HepG2 (cell line): ENCODE measurements around the gene TBATA. TPM values are rescaled to one million over a fixed set of nuclear protein-coding genes. Genes with fewer than 3 reads are reported as not detected.

Experiments used
- ARID2 ChIP-seq: sonication (generic); formaldehyde crosslinking; IDR thresholded peaks from 2 replicates; pipeline ENCODE4 v1.8.1; 2022; ENCODE audit warnings: mild to moderate bottlenecking, missing genetic modification reagents, borderline replicate concordance
- CHD2 ChIP-seq: IDR thresholded peaks from 2 replicates; pipeline ENCODE4 v1.6.1; 2011; ENCODE audit warnings: low read depth, low read length, improper control_type of control experiment
- HCFC1 ChIP-seq: fragments of 150-350 bp; IDR thresholded peaks from 2 replicates; pipeline ENCODE4 v1.6.1; 2014; ENCODE audit warnings: low read depth, low read length
- KDM6A ChIP-seq: IDR thresholded peaks from 2 replicates; pipeline ENCODE4 v1.6.1; 2016; ENCODE audit warnings: low read depth
- SAP130 ChIP-seq: IDR thresholded peaks from 2 replicates; pipeline ENCODE4 v1.6.1; 2016; ENCODE audit warnings: low read depth
- SKI ChIP-seq: fragments of 450-650 bp; IDR thresholded peaks from one replicate; pipeline ENCODE4 v1.6.1; 2018; ENCODE audit warnings: mild to moderate bottlenecking; ENCODE audit not compliant: partially characterized antibody
- SNAI1 ChIP-seq: sonication (generic); formaldehyde crosslinking; IDR thresholded peaks from 2 replicates; pipeline ENCODE4 v1.5.0; 2020; ENCODE audit warnings: mild to moderate bottlenecking, missing genetic modification reagents, borderline replicate concordance
- XRCC5 ChIP-seq: fragments of 200-400 bp; formaldehyde crosslinking; optimal IDR thresholded peaks from 2 replicates; pipeline ENCODE3; 2017; ENCODE audit warnings: mild to moderate bottlenecking, low read length
- YEATS2 ChIP-seq: sonication (generic); formaldehyde crosslinking; IDR thresholded peaks from 2 replicates; pipeline ENCODE4 v1.4.0; 2020; ENCODE audit warnings: missing genetic modification reagents, borderline replicate concordance
- ZBTB39 ChIP-seq: sonication (generic); formaldehyde crosslinking; IDR thresholded peaks from 2 replicates; pipeline ENCODE4 v1.5.0; 2020; ENCODE audit warnings: missing genetic modification reagents
- ZFP91 ChIP-seq: sonication (generic); formaldehyde crosslinking; IDR thresholded peaks from 2 replicates; pipeline ENCODE4 v1.9.0; 2022; ENCODE audit warnings: missing genetic modification reagents, mild to moderate bottlenecking, borderline replicate concordance
- ZNF530 ChIP-seq: sonication (generic); formaldehyde crosslinking; IDR thresholded peaks from 2 replicates; pipeline ENCODE4 v1.5.0; 2020; ENCODE audit warnings: low read depth, mild to moderate bottlenecking, missing genetic modification reagents
- ZNF580 ChIP-seq: IDR thresholded peaks from 2 replicates; pipeline ENCODE4 v1.6.1; 2016; ENCODE audit warnings: low read depth, borderline replicate concordance
- ZNF713 ChIP-seq: sonication (generic); formaldehyde crosslinking; IDR thresholded peaks from 2 replicates; pipeline ENCODE4 v1.4.0; 2020; ENCODE audit warnings: mild to moderate bottlenecking, missing genetic modification reagents
- polyA plus RNA-seq, 8 experiments: library from polyadenylated mRNA; depleted of rRNA in 3 of 8; stranded (reverse) in 7 of 8; unstranded in 1 of 8; fragments of >200 nt; fragmentation: Illumina TruSeq in 4 of 8; extraction: Trizol in 4 of 8; gene quantifications; 2 replicates each; pipeline versions ENCODE4 v1.2.1 to v1.2.3, GENCODE V29; 2011 to 2016; ENCODE audit warnings: low read depth in 4 of 8, missing spikeins in 1 of 8, mixed read lengths in 1 of 8; ENCODE audit not compliant: insufficient read depth in 1 of 8
- total RNA-seq, 5 experiments: library from RNA; depleted of rRNA; stranded (reverse); fragments of >200 nt; fragmentation: Illumina TruSeq; extraction: Trizol; gene quantifications; 2 replicates each; pipeline ENCODE4 v1.2.3, GENCODE V29; 2016; ENCODE audit warnings: low read depth in 1 of 5
- TF ChIP-seq, protein P1 (sequence below): sonication (generic); formaldehyde crosslinking; IDR thresholded peaks from 2 replicates; pipeline ENCODE4 v1.4.0; 2020; ENCODE audit warnings: missing genetic modification reagents, borderline replicate concordance
- TF ChIP-seq, protein P2 (sequence below), 2 experiments: sonication (generic) in 1 of 2; formaldehyde crosslinking in 1 of 2; IDR thresholded peaks; 2 replicates each; pipeline versions ENCODE4 v1.4.0 to v1.6.1; 2016 to 2020; ENCODE audit warnings: borderline replicate concordance in 1 of 2, low read depth in 1 of 2, mild to moderate bottlenecking in 1 of 2, missing genetic modification reagents in 1 of 2

Gene TBATA
- total and polyA plus RNA-seq, 2 of the 13 experiments (the other 11 are each of a cell fraction or from before 2014, with no cell fraction given), result not detected

GRCh38 chr10:70815504-70816219, 30.5 kb upstream of the TBATA start, which contains the start of gene SGPL1 (continued):
- TF ChIP-seq, protein P1, sequence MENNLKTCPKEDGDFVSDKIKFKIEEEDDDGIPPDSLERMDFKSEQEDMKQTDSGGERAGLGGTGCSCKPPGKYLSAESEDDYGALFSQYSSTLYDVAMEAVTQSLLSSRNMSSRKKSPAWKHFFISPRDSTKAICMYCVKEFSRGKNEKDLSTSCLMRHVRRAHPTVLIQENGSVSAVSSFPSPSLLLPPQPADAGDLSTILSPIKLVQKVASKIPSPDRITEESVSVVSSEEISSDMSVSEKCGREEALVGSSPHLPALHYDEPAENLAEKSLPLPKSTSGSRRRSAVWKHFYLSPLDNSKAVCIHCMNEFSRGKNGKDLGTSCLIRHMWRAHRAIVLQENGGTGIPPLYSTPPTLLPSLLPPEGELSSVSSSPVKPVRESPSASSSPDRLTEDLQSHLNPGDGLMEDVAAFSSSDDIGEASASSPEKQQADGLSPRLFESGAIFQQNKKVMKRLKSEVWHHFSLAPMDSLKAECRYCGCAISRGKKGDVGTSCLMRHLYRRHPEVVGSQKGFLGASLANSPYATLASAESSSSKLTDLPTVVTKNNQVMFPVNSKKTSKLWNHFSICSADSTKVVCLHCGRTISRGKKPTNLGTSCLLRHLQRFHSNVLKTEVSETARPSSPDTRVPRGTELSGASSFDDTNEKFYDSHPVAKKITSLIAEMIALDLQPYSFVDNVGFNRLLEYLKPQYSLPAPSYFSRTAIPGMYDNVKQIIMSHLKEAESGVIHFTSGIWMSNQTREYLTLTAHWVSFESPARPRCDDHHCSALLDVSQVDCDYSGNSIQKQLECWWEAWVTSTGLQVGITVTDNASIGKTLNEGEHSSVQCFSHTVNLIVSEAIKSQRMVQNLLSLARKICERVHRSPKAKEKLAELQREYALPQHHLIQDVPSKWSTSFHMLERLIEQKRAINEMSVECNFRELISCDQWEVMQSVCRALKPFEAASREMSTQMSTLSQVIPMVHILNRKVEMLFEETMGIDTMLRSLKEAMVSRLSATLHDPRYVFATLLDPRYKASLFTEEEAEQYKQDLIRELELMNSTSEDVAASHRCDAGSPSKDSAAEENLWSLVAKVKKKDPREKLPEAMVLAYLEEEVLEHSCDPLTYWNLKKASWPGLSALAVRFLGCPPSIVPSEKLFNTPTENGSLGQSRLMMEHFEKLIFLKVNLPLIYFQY, result peak; percentile 64; the same call in 1 of the 2 replicates
- peak; percentile 88 for TF ChIP-seq XRCC5
- TF ChIP-seq HCFC1, result peak; percentile 29; the same call in 1 of the 2 replicates
- TF ChIP-seq ZFP91 (CRISPR knock-in tag), result no peak
- no peak for TF ChIP-seq ZNF713
- TF ChIP-seq, protein P2, sequence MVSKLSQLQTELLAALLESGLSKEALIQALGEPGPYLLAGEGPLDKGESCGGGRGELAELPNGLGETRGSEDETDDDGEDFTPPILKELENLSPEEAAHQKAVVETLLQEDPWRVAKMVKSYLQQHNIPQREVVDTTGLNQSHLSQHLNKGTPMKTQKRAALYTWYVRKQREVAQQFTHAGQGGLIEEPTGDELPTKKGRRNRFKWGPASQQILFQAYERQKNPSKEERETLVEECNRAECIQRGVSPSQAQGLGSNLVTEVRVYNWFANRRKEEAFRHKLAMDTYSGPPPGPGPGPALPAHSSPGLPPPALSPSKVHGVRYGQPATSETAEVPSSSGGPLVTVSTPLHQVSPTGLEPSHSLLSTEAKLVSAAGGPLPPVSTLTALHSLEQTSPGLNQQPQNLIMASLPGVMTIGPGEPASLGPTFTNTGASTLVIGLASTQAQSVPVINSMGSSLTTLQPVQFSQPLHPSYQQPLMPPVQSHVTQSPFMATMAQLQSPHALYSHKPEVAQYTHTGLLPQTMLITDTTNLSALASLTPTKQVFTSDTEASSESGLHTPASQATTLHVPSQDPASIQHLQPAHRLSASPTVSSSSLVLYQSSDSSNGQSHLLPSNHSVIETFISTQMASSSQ (IDR thresholded peaks at IDR 0.05; ENCODE audit: low read depth), result no peak
- TF ChIP-seq, protein P2 (CRISPR knock-in tag; IDR thresholded peaks at IDR 0.05; ENCODE audit: borderline replicate concordance), result no peak
- no peak for TF ChIP-seq YEATS2 (CRISPR knock-in tag)
- TF ChIP-seq SKI, result peak; percentile 79
- TF ChIP-seq ZBTB39, result no peak
- TF ChIP-seq ZNF530 (CRISPR knock-in tag), result no peak
- TF ChIP-seq SAP130 (CRISPR knock-in tag), result peak; percentile 62
- TF ChIP-seq CHD2, result no peak
- TF ChIP-seq ARID2 (CRISPR knock-in tag), result no peak
- no peak for TF ChIP-seq SNAI1
- no peak for TF ChIP-seq KDM6A (CRISPR knock-in tag)
- no peak for TF ChIP-seq ZNF580 (CRISPR knock-in tag)
